HCT116 (cell line): Measurements from ENCODE around the gene MACIR. TPM values are rescaled to one million over a fixed set of nuclear protein-coding genes. Genes with fewer than 3 reads are reported as not detected.
A peak's percentile ranks its signal among the peaks of the same experiment; 100 is the strongest.

Source experiments
- ATAC-seq: fragments of 200-7000 bp; cut with Tn5 transposase; 2 replicates; pipeline ENCODE4 v1.9.1; 2020; ENCODE audit warnings: mild to moderate bottlenecking, moderate library complexity
- BruUV-seq: library from RNA; stranded (reverse); fragments of 400-500 nt; replicated peaks from 2 replicates; lab custom pipeline; 2021; lab: Mats Ljungman, UMichigan
- CTCF ChIA-PET: fragments of 300-600 bp; sonication (Branson Sonifier 250); formaldehyde crosslinking; loops from one replicate; lab custom pipeline; 2021; ENCODE audit warnings: antibody characterized with exemption; lab: Charles Lee
- POLR2A ChIA-PET: fragments of 300-600, 350-600 bp; sonication (Branson Sonifier 250); formaldehyde crosslinking; loops from one replicate; lab custom pipeline; 2021; ENCODE audit warnings: antibody characterized with exemption; lab: Charles Lee
- RAD21 ChIA-PET, 2 experiments: fragments of 300-600 bp; sonication (Branson Sonifier 250); formaldehyde crosslinking; loops; one replicate each; lab custom pipeline; 2023; ENCODE audit warnings: low total read pairs in 2 of 2; ENCODE audit not compliant: uncharacterized antibody in 2 of 2, unreplicated experiment in 2 of 2, low non-redundant PET in 1 of 2; lab: Charles Lee
- DNase-seq: peaks from one replicate; pipeline ENCODE4 v3.0.0-alpha.2; 2010; ENCODE audit warnings: low read depth, low spot score
- H2AFZ ChIP-seq: fragments of 200-600 bp; shearing (Covaris generic), sonication (generic); 2 replicates; pipeline ENCODE4 v1.6.1; 2017; ENCODE audit warnings: low read depth, mixed run types, mixed read lengths, antibody characterized with exemption, low read length; ENCODE audit not compliant: poor library complexity, severe bottlenecking
- H3K27ac ChIP-seq: 2 replicates; pipeline ENCODE4 v1.5.1; 2012; ENCODE audit warnings: low read depth, low read length
- H3K27me3 ChIP-seq: fragments of 200-600 bp; sonication (generic); 2 replicates; pipeline ENCODE4 v1.6.1; 2016; ENCODE audit warnings: mixed run types, low read length, mixed read lengths; ENCODE audit not compliant: insufficient read depth
- H3K36me3 ChIP-seq, 2 experiments: fragments of 200-500 bp in 1 of 2; fragments of 200-600 bp in 1 of 2; sonication (Bioruptor generic) in 1 of 2; sonication (generic) in 1 of 2; 2 replicates each; pipeline versions ENCODE4 v1.5.1 to v1.6.1; 2014 to 2016; ENCODE audit warnings: low read length in 2 of 2, inconsistent platforms in 1 of 2, mixed read lengths in 1 of 2, mixed run types in 1 of 2; ENCODE audit not compliant: insufficient read depth in 2 of 2, control insufficient read depth in 1 of 2
- H3K4me1 ChIP-seq, 2 experiments: fragments of 200-600 bp in 1 of 2; sonication (generic) in 1 of 2; 2 replicates each; pipeline versions ENCODE4 v1.5.1 to v1.6.1; 2012 to 2017; ENCODE audit warnings: low read length in 2 of 2, inconsistent platforms in 1 of 2, mild to moderate bottlenecking in 1 of 2, mixed read lengths in 1 of 2, mixed run types in 1 of 2, moderate library complexity in 1 of 2; ENCODE audit not compliant: insufficient read depth in 2 of 2, control insufficient read depth in 1 of 2
- H3K4me2 ChIP-seq: fragments of 200-600 bp; sonication (generic); 2 replicates; pipeline ENCODE4 v1.6.1; 2017; ENCODE audit warnings: mixed run types, low read length, mixed read lengths
- H3K4me3 ChIP-seq, 2 experiments: fragments of 200-600 bp in 1 of 2; sonication (generic) in 1 of 2; replicated peaks in 1 of 2; 2 replicates each; pipeline ENCODE4 v1.5.1; 2011 to 2016; ENCODE audit warnings: low read length in 2 of 2, control low read depth in 1 of 2, low read depth in 1 of 2, mild to moderate bottlenecking in 1 of 2, mixed read lengths in 1 of 2, mixed run types in 1 of 2
- H3K79me2 ChIP-seq: fragments of 200-600 bp; sonication (generic); 2 replicates; pipeline ENCODE4 v1.6.1; 2017; ENCODE audit warnings: mild to moderate bottlenecking, mixed run types, low read length, moderate library complexity, mixed read lengths; ENCODE audit not compliant: insufficient read depth
- H3K9ac ChIP-seq: fragments of 200-600 bp; sonication (generic); 2 replicates; pipeline ENCODE4 v1.6.1; 2016; ENCODE audit warnings: low read length, mixed read lengths
- H3K9me2 ChIP-seq: fragments of 200-600 bp; sonication (generic), shearing (Covaris generic); 2 replicates; pipeline ENCODE4 v1.6.1; 2017; ENCODE audit warnings: mixed run types, mild to moderate bottlenecking, moderate library complexity; ENCODE audit not compliant: insufficient read depth
- H3K9me3 ChIP-seq, 2 experiments: fragments of 200-500 bp in 1 of 2; fragments of 200-600 bp in 1 of 2; sonication (Bioruptor generic) in 1 of 2; sonication (generic) in 1 of 2; 2 replicates each; pipeline ENCODE4 v1.6.1; 2014 to 2017; ENCODE audit warnings: low read length in 2 of 2, mixed read lengths in 2 of 2, inconsistent platforms in 1 of 2, low read depth in 1 of 2, mild to moderate bottlenecking in 1 of 2, mixed run types in 1 of 2, moderate library complexity in 1 of 2; ENCODE audit not compliant: control insufficient read depth in 1 of 2, insufficient read depth in 1 of 2
- H4K20me1 ChIP-seq: fragments of 200-600 bp; sonication (generic), shearing (Covaris generic); 2 replicates; pipeline ENCODE4 v1.6.1; 2017; ENCODE audit warnings: mixed run types, mild to moderate bottlenecking, moderate library complexity; ENCODE audit not compliant: insufficient read depth
- EGR1 ChIP-seq: IDR thresholded peaks from 2 replicates; pipeline ENCODE4 v1.6.1; 2012; ENCODE audit warnings: low read depth
- EZH2phosphoT487 ChIP-seq: fragments of 200-600 bp; IDR thresholded peaks from 2 replicates; pipeline ENCODE4 v1.6.1; 2018; ENCODE audit warnings: antibody characterized with exemption, borderline replicate concordance
- FOSL1 ChIP-seq: IDR thresholded peaks from 2 replicates; pipeline ENCODE4 v1.6.1; 2012; ENCODE audit warnings: low read depth
- POLR2A ChIP-seq: IDR thresholded peaks from 2 replicates; pipeline ENCODE4 v1.7.0; 2011; ENCODE audit warnings: borderline replicate concordance; ENCODE audit not compliant: insufficient read depth, insufficient read length; ENCODE audit errors: extremely low read depth
- POLR2AphosphoS5 ChIP-seq: IDR thresholded peaks from 2 replicates; pipeline ENCODE4 v1.6.1; 2011; ENCODE audit warnings: mild to moderate bottlenecking, low read depth, low read length, moderate library complexity
- SIN3A ChIP-seq: IDR thresholded peaks from 2 replicates; pipeline ENCODE4 v1.6.1; 2012; ENCODE audit warnings: low read depth
- SP1 ChIP-seq: IDR thresholded peaks from 2 replicates; pipeline ENCODE4 v1.6.1; 2012; ENCODE audit warnings: low read depth
- SRF ChIP-seq: IDR thresholded peaks from 2 replicates; pipeline ENCODE4 v1.6.1; 2012; ENCODE audit warnings: low read depth
- TCF7L2 ChIP-seq: IDR thresholded peaks from 2 replicates; pipeline ENCODE4 v1.7.0; 2011; ENCODE audit warnings: borderline replicate concordance, inconsistent platforms; ENCODE audit not compliant: insufficient read depth, insufficient read length; ENCODE audit errors: extremely low read depth
- intact Hi-C: fragments of 100-400 bp; cut with micrococcal nuclease; formaldehyde crosslinking; loops from 2 replicates; pipeline ENCODE4 v1.10.0; 2022
- total RNA-seq: library from RNA; stranded (reverse); gene quantifications from one replicate; pipeline ENCODE4 v1.2.1, GENCODE V29; 2021; ENCODE audit not compliant: unreplicated experiment
- TF ChIP-seq, protein P1 (sequence below): IDR thresholded peaks from 2 replicates; pipeline ENCODE4 v1.6.1; 2011; ENCODE audit warnings: mild to moderate bottlenecking, low read length, moderate library complexity; ENCODE audit not compliant: insufficient replicate concordance; ENCODE audit errors: extremely low read depth
- TF ChIP-seq, protein P2 (sequence below): IDR thresholded peaks from 2 replicates; pipeline ENCODE4 v1.6.1; 2012; ENCODE audit warnings: low read depth
- TF ChIP-seq, protein P3 (sequence below): IDR thresholded peaks from 2 replicates; pipeline ENCODE4 v1.6.1; 2012

The MACIR gene
- total RNA-seq, 1 experiment from 2014 or later, result 10.4 TPM

DNA sequence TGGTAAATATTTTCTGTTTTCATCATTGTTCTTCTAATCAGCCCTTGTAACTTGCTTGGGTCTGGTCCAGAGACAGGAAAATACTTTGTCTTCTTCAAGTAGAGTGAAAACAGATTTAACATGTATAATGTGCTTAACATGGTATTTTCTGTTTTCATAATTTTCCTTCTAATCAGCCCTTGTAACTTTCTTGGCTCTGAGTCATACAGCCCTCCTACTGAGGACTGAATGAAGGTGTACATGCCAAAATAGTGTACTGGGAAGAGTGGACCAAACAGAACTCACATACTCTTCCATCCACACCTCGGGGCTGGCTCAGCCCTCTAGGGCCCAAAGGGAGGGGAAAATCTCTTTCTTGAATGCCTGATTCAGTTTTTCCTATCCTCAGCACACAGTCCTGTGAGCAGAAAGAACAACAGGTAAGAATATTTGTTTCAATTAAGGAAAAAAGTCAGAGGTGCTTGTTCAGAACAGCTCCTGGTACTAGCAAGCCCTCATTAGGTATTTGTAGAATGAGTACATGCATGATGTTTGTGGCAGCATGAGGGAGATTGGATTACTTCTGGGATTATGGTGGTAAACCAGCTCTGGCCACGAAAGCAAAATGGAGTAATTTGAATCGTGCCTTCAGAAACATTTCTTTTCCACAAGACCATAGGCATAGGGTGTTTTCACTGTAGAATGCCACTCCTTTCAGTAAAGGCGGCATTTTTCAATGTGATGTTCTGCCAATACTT, 24.2 kb upstream of the MACIR start:
- ChIA-PET CTCF (no interaction called here), POLR2A (no interaction called here)

DNA sequence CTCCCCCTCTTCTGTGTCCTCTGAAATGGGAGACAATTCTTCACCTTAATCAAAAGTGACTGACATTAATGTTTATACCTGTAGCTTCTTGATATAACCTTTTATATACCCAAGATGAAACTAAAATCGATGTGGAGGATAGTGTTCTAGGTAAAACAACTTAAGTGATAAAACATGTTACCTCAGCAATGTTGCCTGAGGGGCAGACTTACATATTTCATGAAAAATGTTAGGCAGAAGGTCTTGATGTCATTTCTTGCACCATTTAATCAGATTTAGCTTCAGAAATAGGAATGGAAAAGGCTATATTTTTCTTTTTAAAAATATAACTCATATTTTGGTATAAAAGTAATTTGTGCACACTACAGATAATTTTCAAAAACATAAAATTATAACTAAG, 22.7 kb upstream of the MACIR start:
- H3K27ac ChIP-seq, result no peak overlapping the region
- POLR2A ChIA-PET, result no interaction called here
- H3K36me3 ChIP-seq, result no peaks in the 10 kb centered on the region
- no peaks in the 10 kb centered on the region for H3K79me2 ChIP-seq
- no TSS peak for BruUV-seq
- ATAC-seq (no peak), DNase-seq (no peak)
- no peak overlapping the region for H3K4me3 ChIP-seq
- no peak overlapping the region for H3K9ac ChIP-seq
- H3K4me2 ChIP-seq, result no peak overlapping the region
- no peaks in the 10 kb centered on the region for H3K4me1 ChIP-seq
- H2AFZ ChIP-seq, result peak overlapping the region; percentile 6
- 0 out of 4 replicates have a peak, but pooled peaks cover 0 to 3% of the 10 kb centered on the region in 2 experiments for H3K9me3 ChIP-seq
- no peaks in the 10 kb centered on the region for H3K27me3 ChIP-seq
- CTCF ChIA-PET, result no interaction called here
- TF ChIP-seq, protein P1, sequence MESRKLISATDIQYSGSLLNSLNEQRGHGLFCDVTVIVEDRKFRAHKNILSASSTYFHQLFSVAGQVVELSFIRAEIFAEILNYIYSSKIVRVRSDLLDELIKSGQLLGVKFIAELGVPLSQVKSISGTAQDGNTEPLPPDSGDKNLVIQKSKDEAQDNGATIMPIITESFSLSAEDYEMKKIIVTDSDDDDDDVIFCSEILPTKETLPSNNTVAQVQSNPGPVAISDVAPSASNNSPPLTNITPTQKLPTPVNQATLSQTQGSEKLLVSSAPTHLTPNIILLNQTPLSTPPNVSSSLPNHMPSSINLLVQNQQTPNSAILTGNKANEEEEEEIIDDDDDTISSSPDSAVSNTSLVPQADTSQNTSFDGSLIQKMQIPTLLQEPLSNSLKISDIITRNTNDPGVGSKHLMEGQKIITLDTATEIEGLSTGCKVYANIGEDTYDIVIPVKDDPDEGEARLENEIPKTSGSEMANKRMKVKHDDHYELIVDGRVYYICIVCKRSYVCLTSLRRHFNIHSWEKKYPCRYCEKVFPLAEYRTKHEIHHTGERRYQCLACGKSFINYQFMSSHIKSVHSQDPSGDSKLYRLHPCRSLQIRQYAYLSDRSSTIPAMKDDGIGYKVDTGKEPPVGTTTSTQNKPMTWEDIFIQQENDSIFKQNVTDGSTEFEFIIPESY, result no peak
- TF ChIP-seq TCF7L2 (no peak), SRF (no peak), POLR2AphosphoS5 (no peak), EGR1 (no peak), FOSL1 (no peak), SP1 (no peak), EZH2phosphoT487 (no peak), POLR2A (no peak)
- TF ChIP-seq, protein P2, sequence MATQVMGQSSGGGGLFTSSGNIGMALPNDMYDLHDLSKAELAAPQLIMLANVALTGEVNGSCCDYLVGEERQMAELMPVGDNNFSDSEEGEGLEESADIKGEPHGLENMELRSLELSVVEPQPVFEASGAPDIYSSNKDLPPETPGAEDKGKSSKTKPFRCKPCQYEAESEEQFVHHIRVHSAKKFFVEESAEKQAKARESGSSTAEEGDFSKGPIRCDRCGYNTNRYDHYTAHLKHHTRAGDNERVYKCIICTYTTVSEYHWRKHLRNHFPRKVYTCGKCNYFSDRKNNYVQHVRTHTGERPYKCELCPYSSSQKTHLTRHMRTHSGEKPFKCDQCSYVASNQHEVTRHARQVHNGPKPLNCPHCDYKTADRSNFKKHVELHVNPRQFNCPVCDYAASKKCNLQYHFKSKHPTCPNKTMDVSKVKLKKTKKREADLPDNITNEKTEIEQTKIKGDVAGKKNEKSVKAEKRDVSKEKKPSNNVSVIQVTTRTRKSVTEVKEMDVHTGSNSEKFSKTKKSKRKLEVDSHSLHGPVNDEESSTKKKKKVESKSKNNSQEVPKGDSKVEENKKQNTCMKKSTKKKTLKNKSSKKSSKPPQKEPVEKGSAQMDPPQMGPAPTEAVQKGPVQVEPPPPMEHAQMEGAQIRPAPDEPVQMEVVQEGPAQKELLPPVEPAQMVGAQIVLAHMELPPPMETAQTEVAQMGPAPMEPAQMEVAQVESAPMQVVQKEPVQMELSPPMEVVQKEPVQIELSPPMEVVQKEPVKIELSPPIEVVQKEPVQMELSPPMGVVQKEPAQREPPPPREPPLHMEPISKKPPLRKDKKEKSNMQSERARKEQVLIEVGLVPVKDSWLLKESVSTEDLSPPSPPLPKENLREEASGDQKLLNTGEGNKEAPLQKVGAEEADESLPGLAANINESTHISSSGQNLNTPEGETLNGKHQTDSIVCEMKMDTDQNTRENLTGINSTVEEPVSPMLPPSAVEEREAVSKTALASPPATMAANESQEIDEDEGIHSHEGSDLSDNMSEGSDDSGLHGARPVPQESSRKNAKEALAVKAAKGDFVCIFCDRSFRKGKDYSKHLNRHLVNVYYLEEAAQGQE, result no peak
- RAD21 ChIA-PET, result no interaction called here
- no peaks in the 10 kb centered on the region for H4K20me1 ChIP-seq
- intact Hi-C loops, result no loop called here
- no peaks in the 10 kb centered on the region for H3K9me2 ChIP-seq

More for the DNA sequence above, 24.2 kb upstream of the MACIR start:
- no peaks in the 10 kb centered on the region for H3K36me3 ChIP-seq
- no peaks in the 10 kb centered on the region for H3K9me3 ChIP-seq
- intact Hi-C loops, result no loop called here
- RAD21 ChIA-PET, result no interaction called here
- H3K27ac ChIP-seq, result no peak overlapping the region
- ATAC-seq (no peak; the same call in 1 of the 2 replicates), DNase-seq (no peak)
- TF ChIP-seq, protein P3, sequence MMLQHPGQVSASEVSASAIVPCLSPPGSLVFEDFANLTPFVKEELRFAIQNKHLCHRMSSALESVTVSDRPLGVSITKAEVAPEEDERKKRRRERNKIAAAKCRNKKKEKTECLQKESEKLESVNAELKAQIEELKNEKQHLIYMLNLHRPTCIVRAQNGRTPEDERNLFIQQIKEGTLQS, result no peak
- no peak for TF ChIP-seq SIN3A
- no peak for TF ChIP-seq EZH2phosphoT487
- TF ChIP-seq, all 23 proteins: peak for 0
- no peak overlapping the region for H3K9ac ChIP-seq
- H3K27me3 ChIP-seq, result no peaks in the 10 kb centered on the region
- no peaks in the 10 kb centered on the region for H3K4me1 ChIP-seq
- H2AFZ ChIP-seq, result no peak overlapping the region
- no peaks in the 10 kb centered on the region for H3K9me2 ChIP-seq
- no peak overlapping the region for H3K4me2 ChIP-seq
- H3K79me2 ChIP-seq, result no peaks in the 10 kb centered on the region
- no peaks in the 10 kb centered on the region for H4K20me1 ChIP-seq
- no TSS peak for BruUV-seq
- no peak overlapping the region for H3K4me3 ChIP-seq
